ENCODE results near the gene CPSF2. TPM values are rescaled to one million over a fixed set of nuclear protein-coding genes. Genes with fewer than 3 reads are reported as not detected.
A peak's percentile ranks its signal among the peaks of the same experiment; 100 is the strongest.

The CPSF2 gene
- total and polyA plus RNA-seq, 8 donors: 3.8 to 30.0 (median 20.6) TPM

DNA sequence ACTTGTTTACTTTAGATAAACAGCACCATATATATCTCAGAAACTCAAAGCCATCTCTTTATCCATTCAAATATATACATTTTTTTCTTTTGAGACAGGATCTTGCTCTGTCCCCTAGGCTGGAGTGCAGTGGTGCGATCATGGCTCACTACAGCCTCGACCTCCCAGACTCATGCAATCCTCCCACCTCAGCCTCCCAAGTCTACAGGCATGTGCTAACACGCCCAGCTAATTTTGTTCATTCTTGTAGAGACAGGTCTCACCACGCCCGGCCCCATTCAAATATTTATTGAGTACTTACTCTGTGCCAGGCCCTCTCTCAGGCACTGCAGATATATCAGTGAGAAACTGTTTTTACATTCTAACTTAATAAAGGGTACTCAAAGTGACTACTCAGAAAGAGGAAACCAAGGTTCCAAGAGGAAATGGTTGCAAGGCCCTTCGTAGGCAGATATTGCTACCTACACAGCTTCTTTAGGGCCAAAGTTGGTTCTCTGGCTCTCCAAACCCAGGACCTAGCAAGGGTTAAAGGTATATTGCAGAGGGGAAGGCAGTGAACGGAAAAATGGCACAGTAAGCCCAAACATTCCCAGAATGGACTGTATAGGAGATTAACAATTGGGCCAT, 18.3 kb upstream of the CPSF2 start:
- peaks cover 0 to 6% (median 6%) of the 10 kb centered on the region in 3 donors for H3K4me1 ChIP-seq
- no peak for FAIRE-seq
- intact Hi-C loops (cut with DNase I): no loop called here
- no peak overlapping the region for H3K27ac ChIP-seq
- no peaks in the 10 kb centered on the region for H3K36me3 ChIP-seq
- no peak for TF ChIP-seq CTCF (IDR thresholded peaks at IDR 0.05)
- H3K9me3 ChIP-seq: no peaks in the 10 kb centered on the region
- WGBS, 2 donors: 85 to 88% methylated on average over 7 of the region's 7 CpGs
- H3K27me3 ChIP-seq: no peaks in the 10 kb centered on the region
- ATAC-seq: no peak
- no peak overlapping the region for H3K4me3 ChIP-seq
- DNase-seq: no peak

DNA sequence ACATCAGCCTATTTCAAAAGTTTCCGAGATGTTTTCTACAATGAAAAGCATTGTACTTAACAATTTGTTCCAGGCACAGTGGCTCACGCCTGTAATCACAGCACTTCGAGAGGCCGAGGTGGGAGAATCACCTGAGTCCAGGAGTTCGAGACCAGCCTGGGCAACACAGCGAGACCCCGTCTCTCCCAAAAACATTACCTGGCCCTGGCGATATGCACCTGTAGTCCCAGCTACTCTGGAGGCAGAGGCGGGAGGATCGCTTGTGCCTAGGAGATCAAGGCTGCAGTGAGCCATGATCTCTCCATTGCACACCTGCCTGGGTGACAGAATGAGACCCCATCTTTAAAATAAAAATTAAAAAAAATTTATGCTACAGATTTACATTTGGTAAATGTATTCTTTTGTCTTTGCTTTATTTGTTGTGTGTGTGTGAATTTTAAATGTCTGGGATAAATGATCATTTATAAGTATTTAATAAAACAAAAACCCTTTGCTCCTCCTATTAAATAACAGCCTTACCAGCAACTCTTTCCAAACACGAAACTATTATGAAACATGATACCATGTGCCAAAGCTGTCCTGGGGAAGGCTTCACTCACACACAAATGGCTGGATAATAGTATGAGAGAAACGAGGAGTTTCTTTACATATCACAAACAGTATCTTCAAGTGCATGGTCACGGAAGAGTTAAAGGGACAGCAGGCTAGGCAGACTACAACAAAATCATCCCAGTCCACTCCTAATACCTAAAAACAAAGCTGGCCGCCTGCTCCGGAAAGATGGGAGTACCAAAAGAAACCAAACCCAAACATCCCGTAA, 16.5 kb upstream of the CPSF2 start:
- H3K4me3 ChIP-seq: peak overlapping the region; percentile 65 to 99 (median 96)
- H3K4me1 ChIP-seq: peaks cover 0 to 6% (median 6%) of the 10 kb centered on the region in 3 donors
- H3K9me3 ChIP-seq: no peaks in the 10 kb centered on the region
- H3K27ac ChIP-seq: peak overlapping the region; percentile 59 to 91 (median 75)
- DNase-seq: no peak
- intact Hi-C loops (cut with DNase I): no loop called here
- no peak for TF ChIP-seq CTCF (IDR thresholded peaks at IDR 0.05)
- FAIRE-seq: no peak
- no peaks in the 10 kb centered on the region for H3K27me3 ChIP-seq
- WGBS, 2 donors: 45 to 55% methylated on average over 16 of the region's 16 CpGs
- no peaks in the 10 kb centered on the region for H3K36me3 ChIP-seq
- peak in 2 of 4 donors; percentile 3 to 6 for ATAC-seq

DNA sequence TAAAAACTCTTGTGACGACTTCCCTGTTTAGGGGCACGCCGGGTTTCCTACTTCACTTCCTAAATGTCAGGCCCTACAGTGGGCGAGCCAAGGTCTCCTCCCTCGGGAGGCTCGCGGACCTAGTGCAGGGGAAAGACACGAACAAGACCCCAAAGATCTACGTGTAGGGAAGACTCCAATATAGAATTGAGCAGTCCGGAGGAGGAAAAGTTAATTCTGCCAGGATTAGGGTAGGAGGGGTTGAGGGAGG, 16.0 kb upstream of the CPSF2 start:
- Histone ChIP-seq H3K27me3 (no peaks in the 10 kb centered on the region), H3K4me1 (peaks cover 0 to 6% (median 6%) of the 10 kb centered on the region in 3 donors), H3K9me3 (no peaks in the 10 kb centered on the region), H3K36me3 (no peaks in the 10 kb centered on the region), H3K4me3 (peak overlapping the region; percentile 65 to 99 (median 96)), H3K27ac (peak overlapping the region; percentile 59 to 91 (median 75))
- ATAC-seq: peak; percentile 14 to 37 (median 18)
- intact Hi-C loops (cut with DNase I): no loop called here
- 0 to 1% methylated on average over 10 of the region's 10 CpGs for WGBS, 2 donors
- peak in 5 of 6 donors; percentile 27 to 64 (median 33) for DNase-seq
- no peak for TF ChIP-seq CTCF (IDR thresholded peaks at IDR 0.05)
- FAIRE-seq: no peak

DNA sequence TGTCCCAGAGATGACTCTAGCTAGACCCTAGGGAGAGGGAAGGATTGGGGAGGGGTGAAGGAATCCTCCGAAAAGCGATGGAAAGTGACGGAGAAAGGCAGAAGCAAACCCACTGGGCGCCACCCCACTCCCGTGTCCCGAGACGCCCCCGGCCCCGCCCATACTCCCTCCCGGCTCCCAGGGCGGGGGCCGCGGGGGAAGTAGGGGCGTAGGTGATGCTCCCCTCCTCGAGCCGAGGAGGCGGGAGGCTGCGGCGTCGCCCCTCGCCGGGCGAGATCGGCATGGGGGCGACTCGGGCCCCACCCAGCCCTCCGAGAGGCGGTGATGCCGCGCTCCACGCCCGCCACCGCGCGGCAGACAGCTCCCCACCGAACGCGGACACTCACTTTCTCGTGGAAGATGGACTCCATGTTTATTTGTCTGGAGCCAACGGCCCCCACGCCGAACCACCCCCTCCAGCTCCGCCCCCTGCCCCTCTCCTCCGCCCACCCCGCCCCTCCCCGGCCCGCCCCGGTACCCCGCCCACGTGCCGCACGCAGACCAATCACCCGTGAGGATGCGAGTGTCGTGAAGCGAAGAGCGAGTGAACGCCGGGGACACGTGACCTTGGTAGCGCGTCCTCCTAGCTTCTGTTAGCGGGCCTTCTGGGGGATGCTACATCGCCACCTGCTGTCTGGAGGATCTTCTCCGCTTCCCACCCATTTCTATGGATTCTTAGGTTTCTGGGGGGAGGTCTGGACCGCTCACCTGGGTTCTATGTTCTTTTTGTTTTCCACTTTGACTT, 15.4 kb upstream of the CPSF2 start, which contains the start of gene ATXN3:
ATXN3 (minus strand) TSS at position 440 of the 784 bp plus-strand sequence; CDS start at position 410, 30 bp downstream.
- FAIRE-seq: no peak

More for the DNA sequence above, 15.4 kb upstream of the CPSF2 start, which contains the start of gene ATXN3:
- Histone ChIP-seq H3K4me1 (peaks cover 0 to 6% (median 6%) of the 10 kb centered on the region in 3 donors), H3K36me3 (no peaks in the 10 kb centered on the region), H3K27me3 (no peaks in the 10 kb centered on the region), H3K27ac (peak within 1 kb of the TSS; percentile 59 to 91 (median 75)), H3K4me3 (peak within 1 kb of the TSS; percentile 65 to 99 (median 96)), H3K9me3 (no peaks in the 10 kb centered on the region)
- TF ChIP-seq CTCF (IDR thresholded peaks at IDR 0.05): peak; percentile 23 to 52 (median 48)
- DNase-seq (peak; percentile 93 to 98 (median 96)), ATAC-seq (peak; percentile 93 to 97 (median 96))
- intact Hi-C loops (cut with DNase I): no loop called here
- 1% methylated on average over 42 to 66 of the region's 66 CpGs for WGBS, 2 donors

All from pancreas (tissue), 10 donors.